Activated naive CD4-positive, alpha-beta T cell (primary cell): ENCODE measurements around the gene KLC1.
A peak's percentile ranks its signal among the peaks of the same experiment; 100 is the strongest.
"Not testable (repeated sequence)": the region's sequence is repeated elsewhere in the genome, so short reads cannot be mapped to it uniquely, and the experiment has no call there.

Experiments used
- DNase-seq, 4 experiments: peaks; one replicate each; lab custom pipeline; 2025; lab: John Stamatoyannopoulos, UW

The KLC1 gene

GRCh38 chr14:103625356-103626095 lies 3.5 kb upstream of the KLC1 start:
- DNase-seq: peak in 1 of 4 experiments; percentile 11

- DNase-seq: no peak
These were observed 2.7 kb upstream of the KLC1 start for GRCh38 chr14:103626146-103626850.

GRCh38 chr14:103627073-103628025 lies 1.7 kb upstream of the KLC1 start:
- no peak for DNase-seq

GRCh38 chr14:103628221-103628683 lies 759 bp upstream of the KLC1 start:
- DNase-seq: no peak

GRCh38 chr14:103629503-103630121 lies 601 bp downstream of the KLC1 start:
- DNase-seq: peak in 3 of 4 experiments; percentile 10 to 43 (median 25)

GRCh38 chr14:103630364-103631108 lies 1.5 kb downstream of the KLC1 start:
- DNase-seq: no peak

- DNase-seq: no peak
These were observed 4.4 kb downstream of the KLC1 start for GRCh38 chr14:103633391-103633790.

GRCh38 chr14:103634156-103634555 lies 5.1 kb downstream of the KLC1 start:
- no peak for DNase-seq

GRCh38 chr14:103638594-103638993 lies 9.6 kb downstream of the KLC1 start:
- DNase-seq: no peak

GRCh38 chr14:103641161-103641560 lies 12.2 kb downstream of the KLC1 start:
- DNase-seq: no peak

- DNase-seq: no peak
These were observed 17.2 kb downstream of the KLC1 start for GRCh38 chr14:103646189-103646588.

- DNase-seq: no peak
These were observed 20.0 kb downstream of the KLC1 start for GRCh38 chr14:103649001-103649400.

- no peak for DNase-seq
These were observed 21.2 kb downstream of the KLC1 start for GRCh38 chr14:103650213-103650612.

- no peak for DNase-seq
These were observed 22.6 kb downstream of the KLC1 start for GRCh38 chr14:103651585-103651984.

- DNase-seq: no peak
These were observed 23.8 kb downstream of the KLC1 start for GRCh38 chr14:103652806-103653205.

- DNase-seq: not testable (repeated sequence)
These were observed 24.3 kb downstream of the KLC1 start for GRCh38 chr14:103653336-103653735.

- DNase-seq: no peak
These were observed 24.8 kb downstream of the KLC1 start for GRCh38 chr14:103653805-103654204.

- DNase-seq: no peak
These were observed 25.6 kb downstream of the KLC1 start for GRCh38 chr14:103654619-103655018.

- DNase-seq: no peak
These were observed 27.2 kb downstream of the KLC1 start for GRCh38 chr14:103656031-103656755.

- DNase-seq: no peak
These were observed 27.7 kb downstream of the KLC1 start for GRCh38 chr14:103656756-103657133.
